NCI-H2227 (cell line): Measurements from ENCODE around the gene SMURF1.
A peak's percentile ranks its signal among the peaks of the same experiment; 100 is the strongest.
"Not testable (repeated sequence)": the region's sequence is repeated elsewhere in the genome, so short reads cannot be mapped to it uniquely, and the experiment has no call there.

Experiments
- DNase-seq: peaks from one replicate; lab custom pipeline; 2025; ENCODE audit not compliant: unreplicated experiment; lab: John Stamatoyannopoulos, UW

The SMURF1 gene

GRCh38 chr7:99143853-99144672 is at the start of gene SMURF1:
TSS of gene SMURF1 (minus strand) at chr7:99144108. CDS start at chr7:99143780, 328 bp downstream.
- DNase-seq = peak; percentile 91

- no peak for DNase-seq
Observed at GRCh38 chr7:99191869-99192596, 48.1 kb upstream of the SMURF1 start.

GRCh38 chr7:99190359-99191009 is 46.6 kb upstream of the SMURF1 start:
- DNase-seq = no peak

GRCh38 chr7:99189222-99189621 is 45.3 kb upstream of the SMURF1 start:
- no peak for DNase-seq

GRCh38 chr7:99188221-99188620 is 44.3 kb upstream of the SMURF1 start:
- DNase-seq = no peak

GRCh38 chr7:99184532-99185218 is 40.8 kb upstream of the SMURF1 start:
- peak; percentile 12 for DNase-seq

GRCh38 chr7:99180067-99180650 is 36.3 kb upstream of the SMURF1 start:
- no peak for DNase-seq

GRCh38 chr7:99177165-99177564 is 33.3 kb upstream of the SMURF1 start:
- DNase-seq = no peak

- DNase-seq = no peak
Observed at GRCh38 chr7:99173787-99174186, 29.9 kb upstream of the SMURF1 start.

GRCh38 chr7:99171731-99172130 is 27.8 kb upstream of the SMURF1 start:
- DNase-seq = no peak

- no peak for DNase-seq
Observed at GRCh38 chr7:99170730-99171074, 26.8 kb upstream of the SMURF1 start.

- DNase-seq = no peak
Observed at GRCh38 chr7:99170065-99170729, 26.3 kb upstream of the SMURF1 start.

- no peak for DNase-seq
Observed at GRCh38 chr7:99167072-99167471, 23.2 kb upstream of the SMURF1 start.

- DNase-seq = no peak
Observed at GRCh38 chr7:99165816-99166215, 21.9 kb upstream of the SMURF1 start.

- DNase-seq = not testable (repeated sequence)
Observed at GRCh38 chr7:99163669-99164068, 19.8 kb upstream of the SMURF1 start.

- no peak for DNase-seq
Observed at GRCh38 chr7:99156649-99157048, 12.7 kb upstream of the SMURF1 start.

- DNase-seq = no peak
Observed at GRCh38 chr7:99155211-99155610, 11.3 kb upstream of the SMURF1 start.

GRCh38 chr7:99146979-99147378 is 3.1 kb upstream of the SMURF1 start:
- DNase-seq = no peak

- DNase-seq = no peak
Observed at GRCh38 chr7:99143521-99143852, 421 bp downstream of the SMURF1 start.

- peak; percentile 95 for DNase-seq
Observed at GRCh38 chr7:99142727-99143520, 984 bp downstream of the SMURF1 start.
